ENCODE measurements around the gene PSTPIP2. TPM values are rescaled to one million over a fixed set of nuclear protein-coding genes. Genes with fewer than 3 reads are reported as not detected.
A peak's percentile ranks its signal among the peaks of the same experiment; 100 is the strongest.
"Not testable (repeated sequence)": the region's sequence is repeated elsewhere in the genome, so short reads cannot be mapped to it uniquely, and the experiment has no call there.

PSTPIP2 gene
- total RNA-seq, 2 donors from 2014 or later, result 26.6 to 30.1 TPM

DNA sequence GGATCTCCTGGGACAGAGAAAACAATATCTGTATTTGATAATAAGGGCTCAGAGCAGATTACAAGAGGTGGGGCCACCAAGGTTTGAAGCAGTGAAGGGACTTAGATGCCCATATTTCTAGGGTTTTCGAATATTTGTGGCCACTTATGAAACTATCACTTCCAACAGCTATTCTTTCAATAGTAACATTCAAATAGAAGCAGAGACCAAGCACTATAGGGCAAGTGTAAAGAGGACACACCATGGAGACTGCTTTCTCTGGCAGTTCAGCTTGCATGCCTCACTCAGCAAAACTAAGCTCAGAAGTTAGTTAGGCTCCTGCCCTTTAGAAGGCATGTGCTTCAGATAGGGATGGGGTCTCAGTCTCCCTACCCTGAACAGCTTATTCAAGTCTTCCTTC, 10.3 kb downstream of the PSTPIP2 start:
- H3K4me3 Mint-ChIP-seq, result no peak overlapping the region
- H3K4me1 Mint-ChIP-seq (ENCODE audit: low read depth), result peaks cover 5% of the 10 kb centered on the region
- no peak for DNase-seq
- H3K27ac Mint-ChIP-seq, result no peak overlapping the region
- ATAC-seq (replicated peaks in 1 of 2), result no peak
- H3K36me3 Mint-ChIP-seq (ENCODE audit: insufficient read depth in 2 of 2), result no peaks in the 10 kb centered on the region
- H3K27me3 Mint-ChIP-seq (ENCODE audit: low read depth), result no peaks in the 10 kb centered on the region
- H3K9me3 Mint-ChIP-seq, result no peaks in the 10 kb centered on the region

DNA sequence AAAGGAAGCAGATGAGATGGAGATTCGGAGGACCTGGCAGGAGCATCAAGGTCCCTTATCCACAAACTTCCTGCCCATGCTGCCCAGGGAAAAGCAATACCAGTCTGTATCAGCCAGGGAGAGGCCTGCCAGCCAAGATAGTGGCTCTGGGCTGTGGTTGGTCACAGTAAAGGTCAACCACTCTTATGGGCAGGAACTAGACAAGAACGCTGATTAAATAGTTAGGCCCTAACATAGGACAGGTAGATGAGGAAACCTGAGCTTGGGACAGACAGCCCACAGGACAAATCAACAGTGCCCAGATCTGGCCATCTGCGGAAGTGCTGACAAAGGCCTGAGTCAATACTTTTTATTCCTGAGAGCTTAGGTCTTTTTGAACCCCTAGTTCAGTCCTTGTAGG, 10.7 kb downstream of the PSTPIP2 start:
- Mint-ChIP-seq H3K27ac (no peak overlapping the region), H3K4me3 (no peak overlapping the region), H3K36me3 (ENCODE audit: insufficient read depth in 2 of 2) (no peaks in the 10 kb centered on the region), H3K27me3 (ENCODE audit: low read depth) (no peaks in the 10 kb centered on the region), H3K4me1 (ENCODE audit: low read depth) (peaks cover 6% of the 10 kb centered on the region), H3K9me3 (no peaks in the 10 kb centered on the region)
- no peak for DNase-seq
- no peak for ATAC-seq (replicated peaks in 1 of 2)

DNA sequence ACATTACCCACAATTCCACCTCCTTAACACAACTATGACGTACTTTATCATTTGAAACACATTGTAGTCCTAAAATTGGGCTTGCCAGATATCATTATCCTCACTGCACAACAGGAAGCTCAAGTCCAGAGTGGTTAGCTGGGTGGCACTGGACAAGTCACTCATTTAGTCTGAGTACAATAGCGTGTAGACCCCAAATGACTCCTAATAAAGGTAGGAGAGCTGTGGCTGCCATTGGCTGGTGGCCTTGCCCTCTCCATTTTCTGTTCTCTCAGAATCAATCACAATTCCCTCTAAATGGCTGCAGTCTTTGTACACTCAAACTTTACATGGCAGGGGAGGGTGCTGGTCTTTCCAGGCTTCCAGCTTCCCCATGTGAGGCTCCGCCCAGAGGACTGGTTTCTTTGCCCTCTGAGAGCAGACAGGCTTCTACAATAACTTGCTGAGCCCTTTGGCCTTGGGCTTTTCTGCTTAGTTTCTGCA, 11.7 kb downstream of the PSTPIP2 start:
- no peaks in the 10 kb centered on the region for H3K9me3 Mint-ChIP-seq

DNA sequence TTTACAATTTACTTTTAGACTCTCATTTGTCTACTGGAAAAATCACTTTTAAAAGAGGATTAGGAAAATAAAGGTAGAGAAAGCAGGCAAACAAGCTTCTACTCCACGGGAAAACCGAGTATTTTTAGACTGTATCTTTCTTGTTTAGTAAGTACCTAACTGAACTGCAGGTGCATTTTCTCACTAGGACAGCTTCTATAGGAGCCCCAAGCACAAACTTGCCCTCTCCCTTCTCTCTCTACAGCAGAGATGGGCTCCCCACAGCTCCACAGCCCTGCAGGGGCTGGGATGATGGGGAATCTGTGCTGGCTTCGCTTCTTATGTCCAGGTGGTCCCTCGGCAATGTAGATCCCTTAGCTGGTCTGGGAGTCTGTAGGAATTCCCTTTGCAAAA, 16.2 kb downstream of the PSTPIP2 start:
- Mint-ChIP-seq H3K27me3 (ENCODE audit: low read depth) (no peaks in the 10 kb centered on the region), H3K4me3 (peak overlapping the region; percentile 56 to 75), H3K27ac (peak overlapping the region; percentile 70), H3K9me3 (no peaks in the 10 kb centered on the region), H3K4me1 (ENCODE audit: low read depth) (peaks cover 33% of the 10 kb centered on the region), H3K36me3 (ENCODE audit: insufficient read depth in 2 of 2) (no peaks in the 10 kb centered on the region)
- DNase-seq, result no peak
- ATAC-seq (replicated peaks in 1 of 2), result peak in 1 of 2 donors; percentile 41

More for the DNA sequence above, 11.7 kb downstream of the PSTPIP2 start:
- Mint-ChIP-seq H3K36me3 (ENCODE audit: insufficient read depth in 2 of 2) (no peaks in the 10 kb centered on the region), H3K27me3 (ENCODE audit: low read depth) (no peaks in the 10 kb centered on the region), H3K4me1 (ENCODE audit: low read depth) (peaks cover 16% of the 10 kb centered on the region), H3K27ac (no peak overlapping the region), H3K4me3 (no peak overlapping the region)
- no peak for DNase-seq
- ATAC-seq (replicated peaks in 1 of 2), result no peak

DNA sequence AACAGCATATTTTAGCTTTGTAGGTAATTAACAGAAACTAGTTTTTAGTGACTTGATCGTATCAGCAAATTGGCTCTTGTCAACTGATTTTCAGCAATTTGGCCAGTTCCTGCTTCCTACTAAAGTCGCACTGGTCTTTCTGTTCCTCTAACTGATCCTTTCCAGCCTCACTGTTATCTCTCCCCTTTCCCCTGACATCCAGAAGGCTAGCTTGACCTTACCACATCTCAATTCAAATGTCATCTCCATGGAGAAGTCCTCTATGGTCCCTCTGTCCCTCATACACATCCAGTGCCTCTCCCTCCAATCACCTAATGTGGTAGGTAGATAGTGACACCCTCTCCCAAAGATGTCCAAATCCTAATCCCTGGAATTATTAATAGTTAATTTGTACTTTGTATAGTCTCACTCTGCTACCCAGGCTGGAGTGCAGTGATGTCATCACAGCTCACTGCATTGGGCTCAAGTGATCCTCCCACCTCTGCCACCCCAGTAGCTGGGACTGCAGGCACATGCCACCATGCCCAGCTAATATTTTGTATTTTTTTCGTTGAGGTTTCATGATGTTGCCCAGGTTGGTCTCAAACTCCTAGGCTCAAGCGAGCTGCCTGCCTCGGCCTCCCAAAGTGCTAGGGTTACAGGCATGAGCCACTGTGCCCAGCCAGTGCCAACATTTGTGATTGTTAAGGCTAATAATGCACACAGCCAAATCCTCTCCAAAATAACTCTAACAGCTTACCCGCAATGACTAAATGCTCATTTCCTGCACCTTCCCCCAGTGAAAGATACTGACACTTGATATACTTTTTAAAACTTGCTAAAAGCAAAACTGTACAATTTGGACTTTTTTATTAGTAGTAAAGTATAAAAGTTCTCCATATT, 16.9 kb downstream of the PSTPIP2 start:
- DNase-seq (no peak), ATAC-seq (replicated peaks in 1 of 2) (peak; percentile 65 to 66)
- Mint-ChIP-seq H3K4me3 (peak overlapping the region; percentile 56 to 75), H3K27ac (peak overlapping the region; percentile 70), H3K27me3 (ENCODE audit: low read depth) (no peaks in the 10 kb centered on the region), H3K36me3 (ENCODE audit: insufficient read depth in 2 of 2) (no peaks in the 10 kb centered on the region), H3K4me1 (ENCODE audit: low read depth) (peaks cover 33% of the 10 kb centered on the region), H3K9me3 (no peaks in the 10 kb centered on the region)

DNA sequence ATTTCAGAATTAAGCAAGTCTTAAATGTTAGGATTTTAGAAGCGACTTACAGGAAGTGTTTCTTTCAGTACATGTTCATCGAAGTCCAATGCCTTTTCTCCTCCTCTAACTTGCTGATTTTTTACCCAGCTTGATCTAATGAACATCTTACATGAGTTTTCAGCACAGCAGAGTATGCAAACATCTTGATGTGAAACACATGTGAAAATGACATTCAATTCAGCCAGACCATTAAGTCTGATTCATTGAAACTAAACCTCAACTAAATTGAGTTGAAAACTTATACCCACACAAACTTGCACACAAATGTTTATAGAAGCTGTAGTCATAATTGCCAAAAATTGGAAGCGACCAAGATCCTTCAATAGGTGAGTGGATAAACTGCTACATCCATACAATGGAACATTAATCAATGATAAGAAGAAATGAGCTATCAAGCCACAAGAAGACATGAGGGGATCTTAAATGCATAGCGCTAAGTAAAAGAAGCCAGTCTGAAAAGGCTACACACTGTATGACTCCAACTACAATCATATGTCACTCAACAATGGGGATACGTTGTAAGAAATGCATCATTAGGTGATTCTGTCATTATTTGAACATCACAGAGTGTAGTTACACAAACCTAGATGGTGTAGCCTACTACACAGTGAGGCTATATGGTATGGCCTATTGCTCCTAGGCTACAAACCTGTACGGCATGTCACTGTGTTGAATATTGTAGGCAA, 18.5 kb downstream of the PSTPIP2 start:
- Mint-ChIP-seq H3K36me3 (ENCODE audit: insufficient read depth in 2 of 2) (no peaks in the 10 kb centered on the region), H3K27me3 (ENCODE audit: low read depth) (no peaks in the 10 kb centered on the region), H3K4me3 (peak overlapping the region in 1 of 2 donors; percentile 14), H3K4me1 (ENCODE audit: low read depth) (peaks cover 33% of the 10 kb centered on the region), H3K9me3 (no peaks in the 10 kb centered on the region), H3K27ac (peak overlapping the region; percentile 2)
- ATAC-seq (replicated peaks in 1 of 2), result peak; percentile 58 to 66
- DNase-seq, result no peak

DNA sequence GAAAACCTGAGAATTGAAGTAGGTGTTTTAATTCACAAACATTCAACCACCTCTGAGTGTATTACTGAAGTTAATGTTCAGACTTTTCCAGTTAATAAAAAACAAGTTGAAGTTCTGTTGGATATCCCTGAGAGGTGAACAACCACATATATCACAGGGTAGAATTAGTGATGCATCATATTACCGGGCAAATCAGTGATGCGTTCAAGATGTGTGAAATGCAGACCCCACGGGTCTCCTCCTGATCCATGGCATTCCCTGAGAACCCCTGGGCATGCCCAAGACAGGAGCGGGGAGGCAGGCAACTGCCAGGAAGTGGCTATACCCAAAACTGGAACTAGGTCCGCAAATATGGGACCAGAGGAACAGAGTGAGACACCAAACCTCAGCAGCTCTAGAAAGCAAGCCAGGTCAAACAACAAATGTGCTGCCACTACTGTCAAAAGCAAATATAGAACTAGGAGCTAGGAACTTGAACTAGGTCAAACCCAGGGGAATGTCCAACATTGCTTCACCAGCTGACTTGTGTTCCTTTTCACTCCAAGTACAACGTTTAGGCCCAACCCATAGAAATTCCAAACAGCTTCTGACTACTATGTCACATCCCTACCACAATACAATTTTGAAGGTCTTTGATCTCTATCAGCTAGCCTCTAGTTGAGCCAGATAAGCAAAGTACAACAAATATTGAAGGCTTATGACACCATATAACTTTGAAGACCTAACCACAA, 20.2 kb downstream of the PSTPIP2 start:
- ATAC-seq (replicated peaks in 1 of 2) (no peak), DNase-seq (no peak)
- H3K36me3 Mint-ChIP-seq (ENCODE audit: insufficient read depth in 2 of 2), result no peaks in the 10 kb centered on the region
- no peaks in the 10 kb centered on the region for H3K9me3 Mint-ChIP-seq
- no peak overlapping the region for H3K27ac Mint-ChIP-seq
- H3K27me3 Mint-ChIP-seq (ENCODE audit: low read depth), result no peaks in the 10 kb centered on the region
- H3K4me3 Mint-ChIP-seq, result no peak overlapping the region
- peaks cover 33% of the 10 kb centered on the region for H3K4me1 Mint-ChIP-seq (ENCODE audit: low read depth)

DNA sequence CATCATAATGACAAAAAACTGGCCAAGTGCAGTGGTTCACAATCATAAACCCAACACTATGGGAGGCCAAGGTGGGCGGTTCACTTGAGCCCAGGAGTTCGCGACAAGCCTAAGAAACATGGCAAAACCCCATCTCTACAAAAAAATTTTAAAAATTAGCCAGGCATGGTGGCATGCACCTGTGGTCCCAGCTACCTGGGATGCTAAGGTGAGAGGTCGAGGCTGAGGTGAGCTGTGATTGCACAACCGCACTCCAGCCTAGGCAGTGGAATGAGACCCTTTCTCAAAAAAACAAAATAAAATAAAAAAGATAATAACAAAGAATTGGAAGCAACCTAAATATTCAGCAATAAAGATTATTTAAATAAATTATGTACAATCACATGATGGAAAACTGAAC, 21.8 kb downstream of the PSTPIP2 start:
- H3K27me3 Mint-ChIP-seq (ENCODE audit: low read depth), result no peaks in the 10 kb centered on the region

DNA sequence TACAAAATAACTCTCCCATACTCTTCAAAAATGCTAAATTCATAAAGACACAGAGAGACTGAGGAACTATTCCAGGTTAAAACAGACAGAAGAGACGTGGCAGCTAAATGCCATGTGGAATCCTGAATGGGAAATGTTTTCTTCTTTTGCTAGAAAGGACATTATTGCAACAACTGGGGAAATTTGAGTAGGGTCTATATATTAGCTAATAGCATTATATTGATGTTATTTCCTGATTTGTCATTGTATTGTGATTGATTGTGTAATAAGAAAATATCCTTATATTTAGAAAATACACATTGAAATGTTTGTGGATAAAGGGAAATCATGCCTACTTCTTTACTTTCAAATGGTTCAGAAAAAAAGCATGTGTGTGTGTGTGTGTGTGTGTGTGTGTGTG, 23.4 kb downstream of the PSTPIP2 start:
- DNase-seq, result no peak
- no peaks in the 10 kb centered on the region for H3K9me3 Mint-ChIP-seq
- H3K4me3 Mint-ChIP-seq, result no peak overlapping the region
- no peak for ATAC-seq (replicated peaks in 1 of 2)
- no peaks in the 10 kb centered on the region for H3K27me3 Mint-ChIP-seq (ENCODE audit: low read depth)
- peaks cover 14% of the 10 kb centered on the region for H3K4me1 Mint-ChIP-seq (ENCODE audit: low read depth)
- no peak overlapping the region for H3K27ac Mint-ChIP-seq
- peaks cover 3 to 4% of the 10 kb centered on the region in 2 donors for H3K36me3 Mint-ChIP-seq (ENCODE audit: insufficient read depth in 2 of 2)

More for the DNA sequence above, 21.8 kb downstream of the PSTPIP2 start:
- Mint-ChIP-seq H3K9me3 (no peaks in the 10 kb centered on the region), H3K4me3 (no peak overlapping the region), H3K4me1 (ENCODE audit: low read depth) (peaks cover 21% of the 10 kb centered on the region), H3K36me3 (ENCODE audit: insufficient read depth in 2 of 2) (peaks cover 0 to 1% of the 10 kb centered on the region in 2 donors), H3K27ac (no peak overlapping the region)
- DNase-seq, result no peak
- ATAC-seq (replicated peaks in 1 of 2), result no peak

DNA sequence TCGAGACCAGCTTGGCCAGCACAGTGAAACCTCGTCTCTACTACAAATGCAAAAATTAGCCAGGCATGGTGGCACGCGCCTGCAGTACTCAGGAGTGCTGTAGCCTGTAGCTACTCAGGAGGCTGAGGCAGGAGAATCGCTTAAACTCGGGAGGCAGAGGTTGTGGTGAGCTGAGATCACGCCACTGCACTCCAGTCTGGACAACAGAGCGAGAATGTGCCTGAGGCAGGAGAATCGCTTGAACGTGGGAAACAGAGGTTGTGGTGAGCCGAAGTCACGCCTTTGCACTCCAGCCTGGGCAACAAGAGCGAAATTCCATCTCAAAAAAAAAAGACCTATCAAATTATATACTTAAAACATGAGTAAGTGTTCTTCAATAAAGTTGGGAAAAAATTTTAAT, 24.7 kb downstream of the PSTPIP2 start:
- not testable (repeated sequence) for ATAC-seq (replicated peaks in 1 of 2); H3K9me3 Mint-ChIP-seq; H3K4me3 Mint-ChIP-seq; H3K27me3 Mint-ChIP-seq (ENCODE audit: low read depth); DNase-seq; H3K27ac Mint-ChIP-seq; H3K36me3 Mint-ChIP-seq (ENCODE audit: insufficient read depth in 2 of 2)
- H3K4me1 Mint-ChIP-seq (ENCODE audit: low read depth), result peaks cover 13% of the 10 kb centered on the region

DNA sequence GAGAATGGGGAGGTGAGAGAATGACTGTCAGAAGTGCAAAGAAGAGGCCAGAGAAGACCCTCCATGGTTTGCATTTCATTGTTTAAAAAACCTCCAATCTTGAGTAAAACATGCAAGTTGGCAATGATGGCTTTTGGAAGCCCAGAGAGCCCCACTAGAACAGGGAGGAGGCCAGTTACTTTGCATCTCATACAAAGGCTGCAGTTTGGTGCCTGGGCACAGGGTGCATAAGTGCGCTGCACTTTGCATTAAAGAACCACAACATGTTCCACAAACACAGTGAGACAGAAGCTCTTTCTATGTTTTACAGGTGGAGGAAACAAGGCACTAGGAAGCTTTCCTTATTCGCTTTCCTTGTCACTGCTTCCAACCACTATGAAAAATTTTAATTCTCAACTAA, 25.4 kb downstream of the PSTPIP2 start:
- H3K27ac Mint-ChIP-seq, result no peak overlapping the region
- H3K4me3 Mint-ChIP-seq, result no peak overlapping the region
- H3K27me3 Mint-ChIP-seq (ENCODE audit: low read depth), result no peaks in the 10 kb centered on the region
- no peak for ATAC-seq (replicated peaks in 1 of 2)
- no peak for DNase-seq
- H3K9me3 Mint-ChIP-seq, result no peaks in the 10 kb centered on the region
- H3K36me3 Mint-ChIP-seq (ENCODE audit: insufficient read depth in 2 of 2), result peaks cover 4 to 5% of the 10 kb centered on the region in 2 donors
- peaks cover 18% of the 10 kb centered on the region for H3K4me1 Mint-ChIP-seq (ENCODE audit: low read depth)

DNA sequence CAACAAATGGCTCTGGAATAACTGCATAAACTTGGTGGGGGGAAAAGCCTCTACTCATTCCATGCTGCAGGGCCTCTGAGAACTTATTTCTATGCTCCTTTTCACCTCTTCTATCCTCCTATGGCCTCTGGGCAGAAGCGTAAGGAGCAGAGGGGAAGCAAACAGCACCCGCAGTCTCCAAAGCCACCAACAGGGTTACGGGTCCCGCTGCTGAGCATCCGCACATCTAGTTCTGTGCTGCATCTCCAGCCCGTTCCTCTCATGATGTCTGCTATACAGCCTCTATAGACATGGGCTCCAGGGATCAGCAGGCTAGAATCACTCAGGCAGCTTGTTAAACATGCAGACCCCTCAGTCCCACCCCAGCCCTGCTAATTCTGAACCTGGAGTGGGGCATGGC, 25.9 kb downstream of the PSTPIP2 start:
- DNase-seq (no peak), ATAC-seq (replicated peaks in 1 of 2) (no peak)
- no peak overlapping the region for H3K27ac Mint-ChIP-seq
- H3K36me3 Mint-ChIP-seq (ENCODE audit: insufficient read depth in 2 of 2), result peaks cover 4 to 5% of the 10 kb centered on the region in 2 donors
- H3K4me1 Mint-ChIP-seq (ENCODE audit: low read depth), result peaks cover 24% of the 10 kb centered on the region
- no peaks in the 10 kb centered on the region for H3K27me3 Mint-ChIP-seq (ENCODE audit: low read depth)
- no peaks in the 10 kb centered on the region for H3K9me3 Mint-ChIP-seq
- no peak overlapping the region for H3K4me3 Mint-ChIP-seq

All from activated T-cell treated with anti-CD3 and anti-CD28 coated beads, Interleukin-2, amount 50 U/mL, for 72 hours (primary cell).